ENCODE data around the gene GMDS. TPM values are rescaled to one million over a fixed set of nuclear protein-coding genes. Genes with fewer than 3 reads are reported as not detected.

Gene GMDS
- polyA plus RNA-seq, 1 donor, result 8.2 TPM

DNA sequence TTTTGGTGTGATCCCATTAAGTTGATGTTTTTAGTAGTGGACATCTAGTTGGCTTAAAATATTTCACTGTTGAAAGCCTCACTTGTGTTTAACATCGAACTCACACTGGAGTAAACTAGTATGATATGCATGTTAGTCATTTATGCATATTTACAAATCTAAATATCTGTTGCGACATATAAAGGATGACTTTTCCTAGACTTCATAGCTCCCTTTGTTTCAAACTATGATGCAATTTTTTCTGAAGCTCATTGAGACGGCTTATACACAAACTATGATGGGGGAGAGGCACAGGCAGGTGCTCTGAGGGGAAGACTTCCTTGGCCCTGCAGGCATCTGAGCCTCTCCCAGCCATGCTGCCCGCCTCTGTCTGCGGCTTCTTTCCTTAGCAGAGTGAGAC lies 647.5 kb downstream of the GMDS start:
- DNase-seq, result no peak

DNA sequence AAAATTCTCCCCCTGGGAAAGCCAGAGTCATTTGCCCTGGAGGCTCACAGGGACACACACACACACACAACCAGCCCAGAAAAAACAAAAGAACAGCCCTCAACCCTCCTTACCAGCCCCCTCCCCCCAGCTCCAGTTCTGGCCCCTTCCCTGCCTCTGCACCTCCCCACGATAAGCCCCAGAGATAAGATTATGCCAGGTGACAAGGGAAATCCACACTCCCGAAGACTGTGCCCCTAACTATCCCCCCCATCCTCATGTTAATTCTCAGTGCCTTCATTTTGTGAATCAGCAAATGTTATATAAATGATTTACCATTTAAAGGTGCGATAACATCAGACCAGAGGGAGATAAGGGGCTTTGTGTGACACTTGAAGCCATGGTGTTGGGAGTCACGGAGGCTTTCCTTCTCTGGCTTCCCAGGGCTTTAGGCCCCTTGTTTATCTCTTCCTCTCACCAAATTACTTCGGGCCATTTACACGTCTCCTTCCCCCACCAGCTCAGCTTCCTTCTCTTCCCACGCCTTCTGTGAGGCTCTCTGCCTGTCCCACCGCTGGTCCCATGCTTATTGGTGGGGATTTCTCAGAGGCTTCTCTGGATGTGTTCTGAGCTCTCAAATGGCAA lies 648.2 kb downstream of the GMDS start:
- no peak for DNase-seq

DNA sequence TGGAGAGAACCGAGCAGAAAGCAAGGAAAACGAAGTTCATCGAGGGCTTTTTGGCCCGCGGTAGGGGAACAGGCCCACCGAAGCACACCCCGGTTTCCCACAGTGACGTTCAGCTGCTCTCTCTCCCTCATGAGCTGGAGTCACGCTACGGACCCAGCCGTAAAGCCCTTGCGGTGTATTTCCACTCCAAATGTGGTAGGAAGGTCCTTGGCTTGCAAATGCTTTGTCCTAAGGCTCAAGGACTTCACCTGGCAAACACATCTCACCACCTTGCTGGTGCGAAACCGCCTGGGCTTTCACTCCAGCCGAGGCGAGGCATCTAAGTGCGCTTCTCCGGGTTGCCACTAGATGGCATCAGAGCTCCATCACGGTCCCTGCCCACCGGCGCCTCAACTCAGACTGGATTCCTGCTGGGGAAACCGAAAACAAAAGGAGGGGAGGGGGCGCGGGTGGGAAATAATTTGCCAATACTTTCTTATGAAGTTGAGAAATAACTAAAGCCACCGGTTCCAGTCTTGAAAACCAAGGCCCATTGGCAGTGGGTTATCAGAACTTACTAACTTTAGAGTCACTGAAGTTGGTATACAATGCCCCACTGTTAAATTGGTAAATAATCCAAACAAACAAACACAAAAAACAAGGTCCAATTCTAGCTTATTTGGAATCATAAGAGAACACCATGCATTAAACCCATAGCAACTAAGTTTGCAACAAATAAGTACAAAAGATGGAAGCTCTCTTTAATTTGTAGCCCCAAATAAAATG lies 649.1 kb downstream of the GMDS start:
- no peak for DNase-seq

DNA sequence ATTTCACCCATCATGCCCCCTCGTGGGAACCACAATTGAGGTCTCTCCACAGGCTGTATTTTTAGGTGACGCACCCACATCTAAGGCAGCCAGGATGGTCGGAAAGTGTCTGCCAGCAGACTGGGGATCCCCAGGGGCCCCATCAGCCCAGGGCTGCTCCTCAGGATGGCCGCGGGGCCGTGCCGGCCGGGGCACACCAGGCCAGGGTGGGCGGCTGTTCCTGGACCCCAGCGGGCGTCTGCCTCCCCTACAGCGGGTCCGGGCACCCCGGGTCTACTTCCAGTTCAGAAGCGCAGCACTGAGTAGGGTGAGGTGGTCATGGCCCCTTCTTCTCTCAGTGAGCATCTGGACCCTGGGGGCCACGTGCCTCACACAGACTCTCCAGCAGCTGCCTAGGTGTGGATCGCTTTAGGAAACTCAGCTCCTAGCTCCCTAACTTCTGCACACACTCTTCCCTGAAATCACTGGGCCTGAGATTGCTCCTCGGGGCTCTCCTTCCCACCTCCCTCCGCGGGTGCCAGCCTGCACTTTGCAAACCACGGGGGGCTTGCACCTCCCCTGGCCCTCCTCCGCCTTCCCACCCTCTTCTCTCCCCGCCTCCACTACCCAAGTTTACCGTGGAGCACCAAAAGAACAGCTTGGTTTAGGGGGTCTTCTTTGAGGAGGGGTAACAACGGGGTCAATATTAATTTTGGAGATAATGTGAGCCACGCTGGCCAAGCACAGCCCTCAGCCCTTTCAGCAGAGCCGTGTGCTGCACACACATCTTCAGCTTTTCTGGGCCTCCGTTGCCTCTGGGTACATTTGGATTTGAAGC lies 649.9 kb downstream of the GMDS start:
- DNase-seq, result no peak

DNA sequence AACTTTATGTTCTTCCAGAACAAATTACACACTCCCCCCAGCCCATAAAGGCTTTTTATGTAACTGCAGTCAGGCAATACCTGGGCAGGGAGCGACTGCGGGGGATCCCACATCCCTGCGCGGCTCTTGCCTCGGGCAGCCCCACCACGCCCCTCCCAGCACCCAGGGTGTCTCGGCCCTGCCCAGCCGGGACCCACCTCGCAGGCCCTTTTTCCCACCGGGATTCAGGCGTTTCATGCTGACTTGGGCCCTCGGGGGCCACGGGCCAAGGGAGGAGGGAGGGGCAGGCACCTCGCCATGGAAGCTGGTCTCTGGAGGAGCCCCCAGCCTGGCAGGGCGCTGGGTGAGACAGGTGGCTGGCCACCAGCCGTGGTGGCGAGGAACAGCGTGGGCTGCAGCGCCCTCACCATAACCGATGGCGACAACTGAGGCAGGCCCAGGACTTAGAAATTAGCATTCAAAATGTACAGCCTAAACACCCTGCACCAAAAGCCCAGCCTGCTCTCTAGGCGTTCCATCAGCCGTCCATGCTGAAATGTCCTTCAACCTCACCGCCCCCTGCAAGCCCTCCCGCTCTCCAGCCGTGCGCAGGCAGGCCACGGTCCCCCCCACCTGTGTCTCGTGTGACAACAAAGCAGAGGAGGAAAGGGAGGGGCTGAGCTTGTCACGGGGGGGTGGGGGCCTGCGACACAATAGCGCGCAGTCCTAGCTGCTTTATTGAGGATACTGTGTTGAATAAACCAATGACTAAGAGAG lies 650.8 kb downstream of the GMDS start:
- no peak for DNase-seq

DNA sequence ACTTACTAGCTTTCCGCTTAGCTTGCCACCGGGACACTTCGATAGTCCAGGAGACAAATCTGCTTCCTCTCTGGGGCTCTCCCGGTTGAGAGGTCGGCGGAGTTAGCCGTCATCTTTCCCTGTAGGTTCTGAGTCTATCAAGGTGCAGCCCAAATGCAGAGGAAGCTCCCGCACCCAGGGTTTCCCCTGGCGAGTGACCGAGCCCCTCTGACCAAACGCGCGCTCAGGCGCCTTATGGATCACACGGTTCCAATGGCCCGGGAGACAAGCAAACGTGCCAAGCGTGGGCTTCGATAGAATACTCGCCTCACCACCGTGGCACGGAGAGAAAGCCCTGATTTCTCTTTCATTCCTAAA lies 651.5 kb downstream of the GMDS start:
- DNase-seq, result no peak

DNA sequence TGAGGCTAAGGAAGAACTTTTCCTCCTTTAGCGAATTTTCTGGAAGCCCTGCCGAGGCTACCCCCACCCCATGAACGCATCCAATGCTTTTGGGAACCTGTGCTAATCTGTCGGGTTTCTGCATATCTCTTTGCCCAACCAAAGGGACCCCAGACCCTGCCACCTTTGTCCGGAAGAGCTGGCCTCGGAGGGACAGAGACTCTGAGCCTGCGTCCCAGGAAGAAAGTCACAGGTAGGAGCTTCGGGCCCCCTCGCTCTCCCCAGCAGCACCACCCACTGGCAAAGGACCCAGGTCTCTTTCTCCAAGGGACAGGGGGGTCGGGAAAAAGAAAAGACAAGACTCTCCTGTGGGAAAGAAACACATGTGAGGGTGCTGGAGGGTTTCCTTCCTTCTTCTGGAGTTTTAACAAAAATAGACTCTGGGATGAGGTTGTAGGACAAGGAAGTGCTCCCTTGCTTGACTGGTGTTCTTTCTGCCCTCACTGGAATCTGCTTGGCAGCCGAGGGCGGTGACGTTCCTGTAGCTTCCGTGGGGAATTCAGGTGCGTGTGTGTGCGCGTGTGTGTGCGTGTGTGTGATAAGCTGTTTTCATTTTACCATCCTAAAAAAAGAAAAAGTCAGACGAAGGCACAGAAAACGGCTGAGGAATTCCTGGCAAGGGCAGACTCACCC lies 652.0 kb downstream of the GMDS start:
- DNase-seq, result no peak

DNA sequence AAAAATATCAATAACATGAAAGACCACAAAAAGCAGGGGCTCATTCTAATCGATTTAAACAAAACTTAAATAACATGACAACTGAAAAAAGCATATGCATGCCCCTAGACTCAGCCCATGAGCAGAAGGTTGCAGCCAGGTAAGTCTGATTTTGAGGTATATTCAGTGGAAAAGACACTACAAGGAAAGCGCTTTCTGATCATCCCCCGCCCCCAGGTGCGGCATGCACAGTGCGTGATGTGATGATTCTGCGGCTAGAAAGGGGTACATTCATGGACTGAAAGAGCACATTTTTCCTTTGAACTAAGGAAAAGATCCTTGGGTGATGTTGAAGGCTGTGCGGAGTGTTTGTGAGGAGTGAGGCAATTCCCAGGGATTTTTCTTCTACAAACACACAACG lies 652.6 kb downstream of the GMDS start:
- DNase-seq, result no peak

DNA sequence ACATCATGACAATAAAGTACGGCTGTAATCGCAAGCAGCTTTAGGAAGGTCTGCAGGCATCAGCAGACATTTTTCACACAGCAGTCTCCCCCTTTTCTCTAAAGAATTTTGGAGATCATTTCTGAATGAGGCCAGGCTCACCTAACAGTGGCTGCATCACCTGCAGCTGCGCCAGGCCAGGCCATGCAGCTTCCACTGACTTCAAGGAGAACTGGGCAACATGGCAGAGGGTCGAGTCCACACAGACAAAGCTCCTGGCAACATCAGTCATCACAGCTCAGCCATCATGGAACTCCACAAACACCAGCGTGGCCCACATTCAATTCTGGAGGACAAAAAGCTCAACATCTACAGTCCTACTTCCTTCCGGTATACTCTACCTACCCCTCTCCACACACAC lies 653.5 kb downstream of the GMDS start:
- DNase-seq, result no peak

DNA sequence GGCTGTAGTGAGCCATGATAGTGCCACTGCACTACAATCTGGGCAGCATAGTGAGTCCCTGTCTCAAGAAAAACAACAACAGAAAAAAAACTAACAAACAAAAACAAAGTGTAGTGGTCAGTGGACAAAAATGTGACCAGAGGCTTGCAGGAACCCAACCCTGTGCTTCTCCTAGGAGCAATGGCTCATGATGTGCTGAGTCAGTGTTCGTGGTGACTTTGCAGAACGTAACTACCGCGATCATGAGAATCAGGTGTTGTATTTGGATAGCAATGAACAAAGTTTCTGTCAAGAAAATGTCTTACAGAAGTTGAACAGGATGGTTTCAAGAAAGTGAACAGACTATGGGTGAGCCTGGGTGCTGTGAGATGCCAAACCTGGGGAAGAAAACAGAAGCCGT lies 654.2 kb downstream of the GMDS start:
- DNase-seq, result no peak

DNA sequence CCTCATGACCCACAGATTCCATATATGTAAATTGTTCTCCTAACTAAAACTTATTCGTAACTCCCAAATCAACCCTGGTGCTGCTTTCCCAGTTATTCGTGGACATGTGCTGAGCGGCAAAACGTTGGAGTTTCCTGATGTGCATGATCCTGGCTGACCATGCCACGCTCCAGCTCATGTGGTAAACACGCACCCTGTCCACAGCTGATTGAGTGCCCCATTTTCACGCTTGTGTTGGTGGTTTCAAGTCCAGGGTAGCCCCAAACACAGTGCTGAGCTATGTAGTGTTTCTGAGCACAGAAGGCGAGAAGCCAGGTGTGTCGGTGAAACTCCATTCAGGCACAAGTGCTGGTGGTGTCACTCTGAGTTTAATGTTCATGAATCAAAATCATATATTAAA lies 654.8 kb downstream of the GMDS start:
- no peak for DNase-seq

DNA sequence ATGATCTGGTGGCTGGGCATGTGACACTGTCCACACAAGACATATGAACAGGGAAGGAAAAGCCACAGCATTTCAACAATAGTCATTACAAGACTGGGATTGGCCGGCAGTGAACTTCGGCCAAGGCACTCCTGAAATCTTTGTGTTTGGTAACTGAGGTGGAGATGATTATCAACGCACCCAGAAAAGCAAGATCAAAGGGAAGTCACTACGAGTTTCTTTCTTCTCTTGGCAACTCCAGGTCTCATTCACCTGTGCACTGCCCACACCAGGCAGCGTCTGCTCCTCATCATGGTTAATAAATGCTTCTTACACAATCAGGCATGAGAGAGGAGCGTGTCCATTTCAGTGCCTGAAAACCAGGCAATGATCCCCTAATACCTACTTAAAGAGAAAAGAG lies 656.2 kb downstream of the GMDS start:
- DNase-seq, result no peak

DNA sequence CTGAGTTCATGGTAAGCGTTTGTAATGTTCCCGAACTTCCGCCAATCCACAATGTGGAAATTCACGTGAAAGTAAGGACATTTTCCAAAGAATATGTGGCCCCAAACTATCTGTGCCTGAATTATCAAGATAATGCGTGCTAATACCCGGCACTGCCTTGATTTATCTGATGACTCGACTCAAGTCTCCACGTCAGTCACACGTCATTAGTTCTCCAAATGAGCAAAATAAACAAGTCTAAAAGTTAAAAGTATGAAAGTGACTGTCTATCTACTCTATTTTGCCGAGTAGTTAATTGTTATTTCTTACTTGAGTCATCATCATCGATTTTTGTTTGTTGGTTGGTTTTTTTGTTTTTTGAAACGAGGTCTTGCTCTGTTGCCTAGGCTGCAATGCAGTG lies 657.4 kb downstream of the GMDS start:
- DNase-seq, result no peak

DNA sequence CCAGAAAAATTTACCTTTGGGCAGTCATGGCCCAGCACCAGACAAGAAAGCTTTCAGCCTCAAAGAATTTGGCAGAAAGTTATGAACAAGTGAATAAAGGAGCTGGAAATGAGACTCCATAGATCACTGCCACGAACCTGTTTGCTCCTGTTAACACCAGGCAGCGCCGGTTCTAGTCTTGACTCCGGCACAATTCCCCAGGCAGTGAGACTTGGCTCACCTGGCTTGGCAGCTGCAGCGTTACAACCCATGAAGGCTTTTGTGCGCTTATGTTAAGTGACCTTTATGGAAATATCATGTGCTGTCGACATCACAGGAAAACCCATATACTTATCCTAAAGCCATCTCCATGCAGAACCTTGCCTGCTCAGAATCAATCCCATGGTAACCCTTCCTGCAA lies 657.9 kb downstream of the GMDS start:
- DNase-seq, result no peak

DNA sequence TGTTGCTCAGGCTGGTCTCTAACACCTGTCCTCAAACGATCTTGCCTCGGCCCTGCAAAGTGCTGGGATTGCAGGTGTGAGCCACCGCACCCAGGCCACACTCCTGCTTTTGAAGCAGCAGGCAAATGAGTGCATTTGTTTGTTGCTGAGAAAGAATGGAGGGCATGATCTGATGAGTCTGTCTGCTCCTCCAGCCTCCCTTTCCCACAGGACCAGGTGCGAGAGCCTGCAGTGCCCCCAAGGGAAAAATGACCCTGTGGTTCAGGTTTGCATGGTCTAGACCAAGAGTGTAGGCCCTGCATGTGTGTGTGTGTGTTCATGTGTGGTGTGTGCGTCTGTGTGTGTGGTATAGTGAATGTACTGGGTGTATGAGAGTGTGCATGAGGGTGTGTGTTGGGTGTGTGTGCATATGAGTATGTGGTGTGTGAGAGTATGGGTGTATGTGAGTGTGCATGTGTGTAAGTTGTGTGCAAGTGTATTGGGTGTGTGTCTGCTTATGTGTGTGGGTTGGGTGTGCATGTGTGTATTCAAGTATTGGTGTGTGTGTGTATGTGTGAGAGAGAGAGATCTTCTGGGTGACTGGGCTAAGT lies 658.4 kb downstream of the GMDS start:
- DNase-seq, result no peak

DNA sequence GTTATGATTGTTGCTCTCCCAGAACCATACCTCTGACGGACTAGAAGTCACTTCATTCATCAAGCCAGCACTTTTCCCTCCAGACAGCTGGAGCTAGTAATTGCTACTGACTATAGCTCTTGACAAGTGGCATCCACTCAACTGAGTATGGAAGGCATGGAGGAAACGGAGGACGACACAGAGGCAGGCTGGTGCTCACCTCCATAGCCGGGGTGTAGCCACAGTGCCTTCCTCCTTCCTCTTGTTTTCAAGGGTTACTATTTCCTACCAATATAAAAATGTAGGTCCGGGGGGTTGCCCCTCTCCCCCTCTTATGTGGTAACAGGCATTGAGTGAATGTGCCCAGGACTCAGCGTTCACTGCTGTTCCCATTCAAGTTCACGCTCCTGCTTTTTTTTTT lies 659.1 kb downstream of the GMDS start:
- no peak for DNase-seq

DNA sequence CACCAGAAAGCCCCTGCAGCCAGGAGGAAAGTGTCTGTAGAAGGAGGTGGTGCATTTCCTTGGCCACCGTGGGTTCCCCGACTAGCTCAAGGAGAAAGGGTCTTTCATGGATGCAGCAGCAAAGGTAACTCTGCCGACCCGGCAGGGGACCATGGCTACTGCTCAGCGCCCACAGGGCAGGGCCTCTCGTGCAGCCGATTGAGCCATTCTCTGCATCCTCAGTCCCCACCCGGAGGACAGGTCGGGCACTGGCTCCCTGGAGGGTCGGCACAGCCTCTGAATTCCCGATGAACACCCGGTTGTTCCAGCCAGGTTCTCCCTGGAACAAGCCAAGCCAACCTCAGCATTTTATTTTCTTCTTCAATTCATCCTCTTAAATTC lies 659.7 kb downstream of the GMDS start:
- no peak for DNase-seq

DNA sequence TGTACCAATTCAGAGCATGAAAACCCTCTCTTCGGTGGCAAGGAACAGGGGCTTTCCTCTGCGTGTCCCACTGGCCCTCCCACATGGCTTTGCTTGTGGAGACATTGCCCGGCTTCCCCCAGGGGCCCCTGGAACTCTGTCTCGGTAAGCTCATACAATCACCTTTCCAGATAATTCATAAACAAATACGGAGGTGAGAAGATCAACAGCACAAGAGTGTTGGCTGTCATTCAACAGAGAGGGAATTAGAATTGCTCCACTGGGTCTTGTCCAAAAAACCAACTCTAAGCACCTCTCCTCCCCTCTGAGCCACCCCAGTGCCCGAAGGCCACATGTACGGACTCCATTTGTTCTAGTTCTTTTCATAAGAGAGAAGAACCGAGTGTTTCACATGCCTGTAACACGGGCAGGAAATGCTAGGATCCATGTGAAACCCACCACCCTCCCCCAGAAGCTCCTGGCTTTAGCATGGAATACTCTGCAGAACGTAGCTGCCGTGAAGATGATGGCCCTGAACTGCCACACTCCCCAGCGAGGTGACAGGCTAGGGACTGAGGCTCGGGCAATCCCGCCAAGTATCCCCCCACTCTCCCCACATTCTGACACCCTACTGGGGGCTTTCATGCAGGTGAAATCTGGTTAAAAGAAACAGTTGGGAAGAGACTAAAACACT lies 660.3 kb downstream of the GMDS start:
- DNase-seq, result no peak

DNA sequence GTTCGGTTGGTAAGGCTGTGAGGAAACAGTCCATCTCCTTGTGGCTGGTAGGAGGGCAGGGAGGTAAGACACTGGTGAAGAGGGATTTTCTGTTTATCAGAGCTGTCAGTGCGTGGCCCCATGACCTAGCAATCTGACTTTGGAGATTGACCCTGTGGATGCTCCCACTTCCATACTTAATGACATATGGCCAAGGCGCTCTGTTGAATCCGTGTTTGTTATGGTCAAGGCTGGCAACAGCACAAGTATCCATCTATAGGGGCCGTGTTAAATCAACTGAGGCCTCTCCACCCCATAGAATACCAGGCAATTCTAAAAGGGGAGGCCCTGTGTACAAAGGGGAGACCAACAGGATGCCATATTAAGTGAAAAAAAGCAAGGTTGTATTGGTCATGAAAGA lies 661.3 kb downstream of the GMDS start:
- no peak for DNase-seq

DNA sequence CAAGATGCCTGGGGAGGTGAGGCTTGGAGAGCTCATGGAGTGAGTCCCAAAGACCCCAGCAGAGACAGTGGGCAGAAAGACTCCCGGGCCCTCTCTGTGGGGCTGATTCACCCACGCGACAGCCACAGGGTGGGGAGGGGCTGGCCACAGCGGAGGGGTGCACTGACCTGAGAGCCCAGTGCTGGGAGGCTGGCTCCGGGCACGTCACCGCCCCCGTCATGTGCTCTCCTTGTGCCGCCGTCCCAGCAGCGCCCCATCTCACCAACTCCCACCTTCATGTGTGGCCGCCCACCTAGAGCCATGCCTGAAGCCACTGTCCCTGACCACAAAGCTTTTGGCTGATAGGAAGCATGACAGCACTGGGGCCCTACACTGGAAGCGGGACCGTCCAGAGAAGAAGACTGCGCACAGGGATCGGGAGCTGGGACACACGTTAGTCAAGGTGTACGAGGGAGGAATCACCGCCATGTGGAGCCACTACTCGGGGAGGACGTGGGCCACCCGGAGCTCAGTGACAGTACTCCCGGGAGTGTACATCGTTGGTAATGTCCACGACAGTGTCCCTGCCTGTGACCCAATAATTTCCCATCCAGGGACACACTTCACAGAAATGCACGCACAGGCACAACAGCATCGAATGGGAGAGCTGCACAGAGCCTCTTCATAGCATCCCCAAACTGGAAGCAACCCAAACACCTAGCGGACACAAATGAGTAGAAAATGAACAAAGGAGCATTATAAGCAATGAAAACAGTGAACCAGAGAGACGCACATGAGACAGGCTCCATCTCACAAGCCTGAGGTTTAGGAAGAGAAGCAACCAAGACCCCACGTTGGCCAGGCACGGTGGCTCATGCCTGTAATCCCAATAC lies 664.0 kb downstream of the GMDS start:
- no peak for DNase-seq

DNA sequence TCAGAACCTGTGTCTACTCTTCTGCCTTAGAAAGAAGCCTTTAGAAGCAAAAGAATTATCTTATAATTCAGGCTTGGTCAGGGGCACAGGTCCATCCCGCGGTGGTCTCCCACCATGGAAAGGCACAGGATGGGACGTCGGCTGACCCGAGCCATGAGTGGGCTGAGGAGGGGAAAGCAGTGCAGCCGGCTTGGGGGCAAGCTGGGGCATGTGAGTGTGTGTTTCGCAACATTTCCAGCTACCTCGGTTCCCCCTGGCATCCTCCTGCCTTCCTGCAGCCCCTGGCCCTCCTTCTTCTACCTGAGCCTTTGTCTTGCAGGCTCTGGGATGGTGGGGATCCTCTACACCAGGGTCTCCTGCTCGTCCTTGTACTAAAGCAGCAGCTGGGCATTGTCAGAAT lies 664.8 kb downstream of the GMDS start:
- no peak for DNase-seq
